NCI-H1092 treated with DMSO at 0.1 percent for 48 hours (cell line): Measurements from ENCODE around the gene MZB1.

Experiments used
- DNase-seq: peaks from one replicate; lab custom pipeline; 2025; lab: John Stamatoyannopoulos, UW

MZB1 gene, protein sequence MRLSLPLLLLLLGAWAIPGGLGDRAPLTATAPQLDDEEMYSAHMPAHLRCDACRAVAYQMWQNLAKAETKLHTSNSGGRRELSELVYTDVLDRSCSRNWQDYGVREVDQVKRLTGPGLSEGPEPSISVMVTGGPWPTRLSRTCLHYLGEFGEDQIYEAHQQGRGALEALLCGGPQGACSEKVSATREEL

GRCh38 chr5:139389701-139390638 is at the start of gene MZB1:
MZB1 (minus strand) TSS chr5:139389913; CDS start chr5:139389856, 57 bp downstream.
- DNase-seq, result no peak

DNA sequence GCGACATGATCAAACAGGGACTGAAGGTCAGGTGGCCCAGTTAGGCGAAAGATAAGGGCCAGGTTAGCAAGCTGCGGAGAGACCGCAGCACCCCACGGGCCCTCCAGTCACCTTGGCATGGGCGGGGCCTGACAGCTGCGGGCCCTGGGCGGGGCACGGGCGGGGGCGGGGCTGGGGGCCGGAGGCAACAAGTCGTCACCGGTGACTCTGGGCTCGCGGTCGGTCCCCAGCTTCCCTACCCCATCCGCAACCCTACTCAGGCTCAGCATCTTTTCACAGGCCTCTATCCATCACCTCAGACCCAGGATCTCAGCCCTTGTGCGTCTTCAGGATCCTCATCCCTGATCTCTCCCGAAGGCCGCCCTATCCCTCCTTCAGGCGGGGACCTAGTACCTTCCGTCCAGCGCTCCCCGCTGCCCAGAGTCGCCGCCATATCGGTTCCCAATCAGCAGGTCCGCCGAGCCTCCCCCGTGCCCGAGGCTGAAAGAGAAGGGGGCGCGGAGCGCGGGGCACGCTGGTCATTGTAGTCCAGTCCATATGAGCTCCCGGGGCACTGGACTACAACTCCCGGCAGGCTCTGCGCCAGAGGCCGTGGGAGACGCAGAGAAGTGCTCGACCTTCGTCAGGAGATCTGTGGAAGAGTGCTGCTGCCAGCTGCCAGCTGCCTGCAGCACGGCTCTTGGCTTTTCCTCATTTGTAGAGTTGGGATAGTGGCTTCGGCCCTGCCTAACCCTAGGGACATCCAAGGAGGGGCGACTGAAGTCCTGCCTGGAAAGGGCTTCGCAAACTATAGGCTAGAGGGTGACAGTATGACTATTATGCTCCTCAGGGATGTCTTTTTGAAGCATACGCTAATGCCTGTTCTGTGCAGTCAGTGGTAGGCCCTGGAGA is 49.5 kb upstream of the MZB1 start, which contains the start of gene DNAJC18:
Gene DNAJC18 (minus strand): TSS at position 513 of the 891 bp plus-strand sequence. CDS start 80 bp downstream, at position 433.
- peak; percentile 86 for DNase-seq

- DNase-seq, result no peak
Measured at GRCh38 chr5:139438707-139439012, 48.9 kb upstream of the MZB1 start.

GRCh38 chr5:139435676-139436075 is 46.0 kb upstream of the MZB1 start:
- no peak for DNase-seq

GRCh38 chr5:139431706-139432105 is 42.0 kb upstream of the MZB1 start:
- DNase-seq, result no peak

DNA sequence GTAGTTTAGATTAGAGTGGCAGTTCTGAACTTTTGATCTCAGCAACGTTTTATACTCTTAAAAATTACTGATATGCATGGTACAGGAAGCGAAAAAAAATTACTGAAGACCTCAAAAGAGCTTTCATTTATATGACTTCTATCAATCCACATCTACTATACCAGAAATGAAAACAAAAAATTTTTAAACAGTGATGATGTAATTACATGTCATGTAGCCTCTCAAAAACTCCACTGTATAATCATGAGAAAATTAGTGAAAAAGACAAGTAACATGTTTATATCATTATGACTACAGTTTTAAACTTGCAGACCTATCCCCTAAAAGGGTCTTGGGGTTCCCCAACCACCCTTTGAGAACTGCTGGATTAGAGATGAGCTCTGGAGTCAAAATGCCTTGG is 40.3 kb upstream of the MZB1 start:
- no peak for DNase-seq

GRCh38 chr5:139426203-139426885 is 36.6 kb upstream of the MZB1 start:
- no peak for DNase-seq

- DNase-seq, result no peak
Measured at GRCh38 chr5:139425497-139425896, 35.8 kb upstream of the MZB1 start.

- peak; percentile 62 for DNase-seq
Measured at GRCh38 chr5:139422307-139422893, 32.7 kb upstream of the MZB1 start.

DNA sequence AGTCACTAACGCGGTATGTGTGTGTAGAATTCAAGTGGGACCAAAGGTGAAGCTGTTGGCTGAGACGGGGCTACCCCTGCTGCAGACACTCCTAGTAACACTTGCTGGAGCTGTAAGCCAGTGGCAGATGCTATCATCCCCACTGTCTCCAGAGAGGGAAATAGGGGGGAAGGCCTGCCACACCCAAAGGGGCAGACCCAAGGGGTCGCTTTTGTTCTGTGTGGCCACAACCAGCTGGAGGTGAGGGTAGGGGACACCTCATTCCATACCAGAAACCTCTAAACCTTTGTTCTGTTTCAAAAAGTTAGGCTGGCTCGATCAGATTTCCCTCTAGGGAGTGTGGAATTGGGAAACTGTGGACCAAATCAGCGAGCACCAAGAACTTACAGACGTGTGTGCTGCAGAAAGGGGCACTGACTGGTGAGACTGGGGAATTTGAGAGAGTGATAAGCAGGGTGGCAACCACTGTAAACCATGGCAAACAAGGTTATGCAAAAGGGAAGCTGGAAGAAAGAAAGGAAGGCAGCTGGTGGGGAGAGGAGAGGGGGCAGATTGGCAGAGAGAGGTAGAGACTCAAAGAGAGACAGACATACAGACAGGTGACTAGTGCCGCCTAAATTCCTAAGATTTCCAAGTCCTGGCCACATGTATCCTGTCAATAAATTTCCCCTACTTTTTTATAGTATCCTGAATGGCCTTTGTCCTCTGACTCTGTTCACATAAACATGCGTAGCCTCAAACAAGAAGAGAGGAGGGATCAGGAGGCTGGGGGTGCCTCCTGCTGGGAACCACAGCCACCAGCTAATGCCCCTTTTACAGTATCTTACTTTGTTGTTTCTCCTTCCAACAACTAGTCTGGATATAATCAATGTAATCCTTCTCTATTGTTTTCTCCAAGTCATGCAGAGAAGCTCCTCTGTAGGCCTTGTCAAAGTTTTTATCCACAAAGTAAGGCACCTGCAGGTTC is 29.8 kb upstream of the MZB1 start:
- no peak for DNase-seq

GRCh38 chr5:139418793-139419192 is 29.1 kb upstream of the MZB1 start:
- DNase-seq, result no peak

- no peak for DNase-seq
Measured at GRCh38 chr5:139417214-139417613, 27.5 kb upstream of the MZB1 start.

GRCh38 chr5:139416651-139417050 is 26.9 kb upstream of the MZB1 start:
- no peak for DNase-seq

DNA sequence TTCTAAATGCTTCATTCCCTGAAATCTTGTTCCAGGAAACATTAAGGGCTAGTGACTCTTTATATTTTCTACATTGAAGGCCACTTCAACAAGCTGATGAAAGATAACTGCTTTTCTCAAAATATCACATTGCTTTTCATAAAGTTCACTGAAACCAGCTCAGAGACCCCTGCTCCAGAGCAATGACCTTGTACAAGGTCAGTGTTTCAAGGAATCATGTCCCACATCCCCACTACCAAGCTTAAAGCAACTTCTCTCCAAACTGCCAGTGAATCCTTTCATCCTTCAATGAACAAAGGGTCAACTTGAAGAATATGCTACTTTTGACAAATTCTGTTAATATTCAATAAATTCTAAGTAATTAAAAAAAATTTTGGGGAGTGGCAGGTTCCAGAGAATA is 26.2 kb upstream of the MZB1 start:
- DNase-seq, result no peak

GRCh38 chr5:139415221-139415861 is 25.6 kb upstream of the MZB1 start:
- DNase-seq, result no peak

GRCh38 chr5:139414581-139415130 is 24.9 kb upstream of the MZB1 start:
- DNase-seq, result no peak

GRCh38 chr5:139413963-139414362 is 24.2 kb upstream of the MZB1 start:
- DNase-seq, result no peak

DNA sequence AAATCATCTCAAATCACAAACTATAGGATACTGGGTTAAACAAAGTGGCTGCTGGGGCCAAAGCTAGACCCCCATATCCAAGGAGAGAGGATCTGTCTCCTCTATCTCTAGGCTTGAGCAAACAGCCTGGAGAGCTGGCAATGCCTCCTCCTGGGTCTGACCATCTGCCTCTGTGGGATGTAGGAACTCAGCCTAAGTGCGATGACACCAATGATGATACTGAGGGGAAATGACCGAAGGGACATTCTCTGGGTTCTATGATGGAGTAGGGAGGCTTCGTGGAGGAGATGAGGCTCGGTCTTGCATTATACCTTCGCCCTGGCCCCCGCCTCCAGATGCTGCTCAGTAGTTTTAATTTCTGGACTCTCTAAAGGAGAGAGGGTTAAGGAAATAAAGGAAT is 23.4 kb upstream of the MZB1 start:
- DNase-seq, result no peak
